ENCODE measurements around the gene TC2N. TPM values are rescaled to one million over a fixed set of nuclear protein-coding genes. Genes with fewer than 3 reads are reported as not detected.
"Not testable (repeated sequence)": the region's sequence is repeated elsewhere in the genome, so short reads cannot be mapped to it uniquely, and the experiment has no call there.

The TC2N gene
- total RNA-seq, 2 experiments from 2014 or later = 61.7 to 66.2 TPM

DNA sequence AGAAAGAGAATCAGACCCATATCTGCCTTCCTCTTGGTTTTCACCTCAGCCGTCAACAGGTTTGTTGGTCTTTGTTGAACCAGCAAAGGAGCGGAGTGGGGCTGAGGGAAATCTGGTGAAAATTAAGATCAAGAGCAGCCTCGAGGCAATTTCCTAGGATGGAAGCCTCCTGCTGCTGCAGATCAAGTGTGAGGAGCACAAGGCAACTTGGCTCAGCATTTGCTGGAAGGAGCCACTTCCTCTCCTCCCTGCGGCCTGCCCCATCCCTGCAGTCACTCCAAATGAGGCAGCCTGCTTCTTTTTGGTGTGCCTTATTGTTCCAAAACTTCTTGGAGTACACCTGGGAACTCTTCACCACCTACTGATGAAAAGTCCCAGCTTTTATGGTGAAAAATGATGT lies 4.9 kb downstream of the TC2N start:
- Mint-ChIP-seq H3K36me3 (ENCODE audit: low read depth) (no peaks in the 10 kb centered on the region), H3K9me3 (no peaks in the 10 kb centered on the region), H3K4me3 (peak overlapping the region; percentile 68), H3K4me1 (ENCODE audit: low read depth) (peaks cover 73% of the 10 kb centered on the region), H3K27ac (peak overlapping the region; percentile 95), H3K27me3 (ENCODE audit: low read depth) (no peaks in the 10 kb centered on the region)
- CTCF ChIA-PET = interaction anchor here (0.6 to 1.5 kb wide), 2 partner anchors 11 to 439 kb away, joined by 4 to 12 read pairs; no protein-coding TSS in a partner anchor
- DNase-seq = peak; percentile 48
- intact Hi-C loops (cut with micrococcal nuclease) = no loop called here

GRCh38 chr14:91861091-91861490 lies 6.2 kb downstream of the TC2N start:
- intact Hi-C loops (cut with micrococcal nuclease) = no loop called here
- CTCF ChIA-PET = interaction anchor here (0.8 to 1.1 kb wide), 3 partner anchors 50 to 245 kb away, joined by 3 read pairs; partner anchors contain the start of gene ATXN3

GRCh38 chr14:91860238-91860637 lies 7.1 kb downstream of the TC2N start:
- intact Hi-C loops (cut with micrococcal nuclease) = no loop called here
- Mint-ChIP-seq H3K4me1 (ENCODE audit: low read depth) (peaks cover 77% of the 10 kb centered on the region), H3K36me3 (ENCODE audit: low read depth) (no peaks in the 10 kb centered on the region), H3K27ac (peak overlapping the region; percentile 95), H3K9me3 (no peaks in the 10 kb centered on the region), H3K4me3 (no peak overlapping the region), H3K27me3 (ENCODE audit: low read depth) (no peaks in the 10 kb centered on the region)
- no peak for DNase-seq
- CTCF ChIA-PET = interaction anchor here (0.6 to 2.8 kb wide), 7 partner anchors 9 to 582 kb away, joined by 3 to 9 read pairs (median 5); no protein-coding TSS in a partner anchor

More at GRCh38 chr14:91861091-91861490, 6.2 kb downstream of the TC2N start:
- Mint-ChIP-seq H3K9me3 (no peaks in the 10 kb centered on the region), H3K4me3 (peak overlapping the region; percentile 68), H3K4me1 (ENCODE audit: low read depth) (peaks cover 72% of the 10 kb centered on the region), H3K27me3 (ENCODE audit: low read depth) (no peaks in the 10 kb centered on the region), H3K27ac (peak overlapping the region; percentile 95), H3K36me3 (ENCODE audit: low read depth) (no peaks in the 10 kb centered on the region)
- DNase-seq = no peak

DNA sequence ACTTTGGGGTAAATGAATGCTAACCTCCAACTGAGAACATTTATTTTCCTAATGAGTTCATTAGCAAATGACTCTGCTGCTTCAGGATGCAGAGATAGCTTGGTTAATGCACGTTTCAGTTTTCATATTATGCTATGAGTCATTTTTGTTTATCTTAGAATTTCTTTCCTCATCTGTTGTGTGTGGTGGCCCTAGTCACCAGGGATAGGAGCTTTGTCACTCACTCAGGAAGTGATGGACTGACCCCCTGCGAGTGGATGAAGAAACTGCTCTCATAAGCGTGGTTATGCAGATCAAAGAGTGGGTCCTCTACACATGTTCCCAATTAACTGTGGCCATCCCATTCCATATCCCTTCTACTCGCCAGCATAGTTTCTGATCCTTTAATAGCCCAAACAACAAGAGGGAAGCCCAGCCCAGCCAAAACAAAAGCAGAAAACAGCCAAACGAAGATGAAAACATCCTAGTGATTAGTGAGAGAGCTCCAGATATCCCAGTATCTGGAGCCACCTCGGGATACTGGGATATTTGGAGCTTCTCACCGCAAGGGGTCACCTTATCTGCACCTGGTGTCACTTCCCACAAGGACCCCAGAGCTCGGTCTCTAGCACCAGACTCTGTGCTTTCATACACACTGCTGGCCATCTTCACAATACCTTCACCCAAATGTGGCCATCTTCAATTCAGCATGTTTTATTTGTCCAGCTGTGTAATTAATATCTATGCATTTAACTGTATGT lies 8.6 kb downstream of the TC2N start:
- peak; percentile 62 for DNase-seq
- H3K27ac Mint-ChIP-seq = peak overlapping the region; percentile 75
- H3K27me3 Mint-ChIP-seq (ENCODE audit: low read depth) = no peaks in the 10 kb centered on the region
- no peaks in the 10 kb centered on the region for H3K9me3 Mint-ChIP-seq
- CTCF ChIA-PET = interaction anchor here (0.6 to 2.8 kb wide), 9 partner anchors 11 to 209 kb away, joined by 3 to 8 read pairs (median 4); no protein-coding TSS in a partner anchor
- intact Hi-C loops (cut with micrococcal nuclease) = loop anchor here (1.0 to 2.0 kb wide), 3 partner anchors 14 to 35 kb away; no protein-coding TSS in a partner anchor
- H3K36me3 Mint-ChIP-seq (ENCODE audit: low read depth) = no peaks in the 10 kb centered on the region
- H3K4me3 Mint-ChIP-seq = peak overlapping the region; percentile 37
- peaks cover 86% of the 10 kb centered on the region for H3K4me1 Mint-ChIP-seq (ENCODE audit: low read depth)

DNA sequence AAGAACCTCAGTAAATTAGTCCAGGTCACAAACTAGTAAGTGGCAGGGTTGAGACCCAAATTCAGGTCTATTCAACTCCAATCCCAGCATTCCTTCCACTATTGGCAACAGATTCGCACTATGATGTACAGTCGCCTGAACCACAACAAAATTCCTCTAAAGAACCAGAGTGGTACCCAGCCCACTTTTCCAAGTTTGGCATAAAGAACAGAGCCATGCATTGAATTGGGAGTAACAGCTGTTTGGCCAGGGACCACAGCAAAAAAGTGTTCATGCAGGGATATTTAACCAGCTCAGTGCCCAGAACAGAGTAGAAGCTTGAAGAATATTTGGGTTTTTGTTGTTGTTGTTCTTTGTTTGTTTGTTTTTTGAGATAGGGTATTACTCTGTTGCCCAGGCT lies 9.7 kb downstream of the TC2N start:
- H3K4me3 Mint-ChIP-seq = no peak overlapping the region
- no peaks in the 10 kb centered on the region for H3K9me3 Mint-ChIP-seq
- peak overlapping the region; percentile 6 for H3K27ac Mint-ChIP-seq
- intact Hi-C loops (cut with micrococcal nuclease) = loop anchor here (1.0 to 2.0 kb wide), 2 partner anchors 15 to 36 kb away; no protein-coding TSS in a partner anchor
- H3K36me3 Mint-ChIP-seq (ENCODE audit: low read depth) = no peaks in the 10 kb centered on the region
- CTCF ChIA-PET = interaction anchor here (0.6 to 1.4 kb wide), 2 partner anchors 25 to 62 kb away, joined by 3 to 4 read pairs; no protein-coding TSS in a partner anchor
- H3K27me3 Mint-ChIP-seq (ENCODE audit: low read depth) = no peaks in the 10 kb centered on the region
- peaks cover 83% of the 10 kb centered on the region for H3K4me1 Mint-ChIP-seq (ENCODE audit: low read depth)
- no peak for DNase-seq

- intact Hi-C loops (cut with micrococcal nuclease) = no loop called here
- H3K4me3 Mint-ChIP-seq = no peak overlapping the region
- DNase-seq = no peak
- H3K9me3 Mint-ChIP-seq = no peaks in the 10 kb centered on the region
- no peaks in the 10 kb centered on the region for H3K27me3 Mint-ChIP-seq (ENCODE audit: low read depth)
- no peak overlapping the region for H3K27ac Mint-ChIP-seq
- no peaks in the 10 kb centered on the region for H3K36me3 Mint-ChIP-seq (ENCODE audit: low read depth)
- CTCF ChIA-PET = interaction anchor here (1.1 kb wide), 1 partner anchor 44 kb away, joined by 4 read pairs; no protein-coding TSS in a partner anchor
- H3K4me1 Mint-ChIP-seq (ENCODE audit: low read depth) = peaks cover 70% of the 10 kb centered on the region
Observed at GRCh38 chr14:91854327-91854934, 12.9 kb downstream of the TC2N start.

- Mint-ChIP-seq H3K36me3 (ENCODE audit: low read depth) (peaks cover 2% of the 10 kb centered on the region), H3K27me3 (ENCODE audit: low read depth) (no peaks in the 10 kb centered on the region), H3K9me3 (no peaks in the 10 kb centered on the region), H3K27ac (no peak overlapping the region), H3K4me3 (no peak overlapping the region), H3K4me1 (ENCODE audit: low read depth) (peaks cover 63% of the 10 kb centered on the region)
- intact Hi-C loops (cut with micrococcal nuclease) = no loop called here
- DNase-seq = no peak
- CTCF ChIA-PET = interaction anchor here (0.9 to 1.2 kb wide), 3 partner anchors 11 to 16 kb away, joined by 4 read pairs; no protein-coding TSS in a partner anchor
Observed at GRCh38 chr14:91851563-91851962, 15.8 kb downstream of the TC2N start.

DNA sequence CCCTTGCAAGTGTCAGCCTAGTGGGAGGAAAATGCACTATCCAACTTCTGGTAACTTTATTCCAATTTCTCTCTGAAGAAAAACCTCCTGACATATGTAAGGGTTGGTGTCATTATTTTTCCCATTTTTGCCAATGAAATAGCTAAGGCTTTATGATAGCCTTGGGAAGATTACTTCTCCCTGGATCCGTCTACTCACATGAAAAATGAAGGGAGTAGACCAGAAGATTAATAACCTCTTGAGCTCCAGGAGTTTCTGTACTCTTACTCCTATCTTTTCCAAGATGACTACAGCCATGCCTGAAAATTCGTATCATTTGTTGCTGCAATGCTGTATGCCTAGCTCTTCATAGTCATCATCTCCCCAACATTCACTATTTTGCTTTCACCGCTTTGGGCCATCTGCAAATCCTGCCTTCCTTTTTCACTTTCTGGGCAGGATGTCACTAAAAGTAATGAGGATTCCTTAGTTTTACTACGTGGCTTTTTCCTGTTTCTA lies 18.8 kb downstream of the TC2N start:
- CTCF ChIA-PET = no interaction called here
- Mint-ChIP-seq H3K27ac (no peak overlapping the region), H3K4me3 (no peak overlapping the region), H3K27me3 (ENCODE audit: low read depth) (no peaks in the 10 kb centered on the region), H3K4me1 (ENCODE audit: low read depth) (peaks cover 47% of the 10 kb centered on the region), H3K9me3 (no peaks in the 10 kb centered on the region), H3K36me3 (ENCODE audit: low read depth) (peaks cover 2% of the 10 kb centered on the region)
- DNase-seq = no peak
- intact Hi-C loops (cut with micrococcal nuclease) = no loop called here

DNA sequence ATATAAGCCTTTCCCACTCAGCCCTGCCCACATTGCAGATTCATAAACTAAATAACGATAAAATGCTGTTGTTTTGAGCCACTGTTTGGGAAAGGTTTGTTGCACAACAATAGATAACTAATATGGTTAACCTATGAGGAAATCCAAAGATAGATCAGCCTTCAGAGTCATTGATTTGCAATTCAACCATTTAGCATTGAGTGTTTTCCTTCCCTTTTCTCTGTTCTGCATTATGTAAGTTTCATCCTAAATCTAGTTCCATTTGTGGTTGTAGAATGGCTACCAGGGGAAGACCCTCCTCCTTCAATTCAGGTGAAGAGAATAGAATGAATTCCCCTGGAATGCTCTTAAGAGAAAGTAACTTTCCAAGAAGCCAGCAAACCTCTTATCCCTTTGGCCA lies 19.6 kb downstream of the TC2N start:
- H3K4me1 Mint-ChIP-seq (ENCODE audit: low read depth) = peaks cover 48% of the 10 kb centered on the region
- CTCF ChIA-PET = no interaction called here
- no peak overlapping the region for H3K4me3 Mint-ChIP-seq
- no peaks in the 10 kb centered on the region for H3K27me3 Mint-ChIP-seq (ENCODE audit: low read depth)
- H3K27ac Mint-ChIP-seq = no peak overlapping the region
- intact Hi-C loops (cut with micrococcal nuclease) = no loop called here
- peaks cover 2% of the 10 kb centered on the region for H3K36me3 Mint-ChIP-seq (ENCODE audit: low read depth)
- H3K9me3 Mint-ChIP-seq = no peaks in the 10 kb centered on the region
- DNase-seq = no peak

DNA sequence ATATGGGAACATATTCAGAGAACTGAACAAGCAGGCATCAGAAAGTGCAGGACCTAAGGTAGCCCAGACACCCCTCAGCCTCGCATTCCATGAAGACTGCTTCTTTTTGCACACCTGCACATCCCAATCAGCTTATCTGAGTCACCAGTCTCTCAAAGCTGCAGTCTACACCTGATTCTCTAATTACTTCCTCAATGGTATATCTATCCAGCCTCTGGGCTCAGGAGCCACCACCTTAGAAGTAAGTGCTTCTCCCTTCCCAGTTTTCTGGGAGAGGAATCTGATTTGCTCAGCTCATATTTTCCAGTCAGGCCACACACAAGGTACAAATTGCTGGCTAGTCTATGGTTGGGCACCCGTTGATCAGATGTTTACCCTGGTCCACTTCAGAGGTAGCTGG lies 21.7 kb downstream of the TC2N start:
- H3K27me3 Mint-ChIP-seq (ENCODE audit: low read depth) = no peaks in the 10 kb centered on the region
- CTCF ChIA-PET = interaction anchor here (0.6 to 1.1 kb wide), 2 partner anchors 53 to 262 kb away, joined by 3 to 7 read pairs; no protein-coding TSS in a partner anchor
- no peak for DNase-seq
- intact Hi-C loops (cut with micrococcal nuclease) = no loop called here
- H3K27ac Mint-ChIP-seq = no peak overlapping the region
- no peaks in the 10 kb centered on the region for H3K9me3 Mint-ChIP-seq
- no peak overlapping the region for H3K4me3 Mint-ChIP-seq
- peaks cover 55% of the 10 kb centered on the region for H3K4me1 Mint-ChIP-seq (ENCODE audit: low read depth)
- peaks cover 2% of the 10 kb centered on the region for H3K36me3 Mint-ChIP-seq (ENCODE audit: low read depth)

GRCh38 chr14:91845056-91845455 lies 22.3 kb downstream of the TC2N start:
- CTCF ChIA-PET = interaction anchor here (0.6 to 1.1 kb wide), 4 partner anchors 21 to 262 kb away, joined by 3 to 7 read pairs (median 3); no protein-coding TSS in a partner anchor
- DNase-seq; H3K9me3 Mint-ChIP-seq; H3K36me3 Mint-ChIP-seq (ENCODE audit: low read depth); H3K4me3 Mint-ChIP-seq; H3K27me3 Mint-ChIP-seq (ENCODE audit: low read depth); H3K27ac Mint-ChIP-seq; intact Hi-C loops (cut with micrococcal nuclease): not testable (repeated sequence)
- peaks cover 58% of the 10 kb centered on the region for H3K4me1 Mint-ChIP-seq (ENCODE audit: low read depth)

- H3K4me1 Mint-ChIP-seq (ENCODE audit: low read depth) = peaks cover 64% of the 10 kb centered on the region
- peaks cover under 1% of the 10 kb centered on the region for H3K36me3 Mint-ChIP-seq (ENCODE audit: low read depth)
- CTCF ChIA-PET = no interaction called here
- H3K4me3 Mint-ChIP-seq = no peak overlapping the region
- DNase-seq = no peak
- intact Hi-C loops (cut with micrococcal nuclease) = no loop called here
- H3K27ac Mint-ChIP-seq = no peak overlapping the region
- H3K9me3 Mint-ChIP-seq = no peaks in the 10 kb centered on the region
- no peaks in the 10 kb centered on the region for H3K27me3 Mint-ChIP-seq (ENCODE audit: low read depth)
Observed at GRCh38 chr14:91844029-91844428, 23.3 kb downstream of the TC2N start.

Data from activated naive CD4-positive, alpha-beta T cell treated with anti-CD3 and anti-CD28 coated beads for 36 hours (primary cell).